Liver (tissue), 9 donors: ENCODE data around the gene SETD5. TPM values are rescaled to one million over a fixed set of nuclear protein-coding genes. Genes with fewer than 3 reads are reported as not detected.

Experiments used
- DNase-seq: peaks from one replicate; pipeline ENCODE4 v3.0.0-alpha.2; 2017; ENCODE audit warnings: low spot score
- H3K27ac ChIP-seq, 2 donors: one replicate each; pipeline ENCODE4 v1.7.0; 2013; ENCODE audit warnings: inconsistent platforms in 2 of 2, low read length in 2 of 2, control low read depth in 1 of 2, low read depth in 1 of 2, mild to moderate bottlenecking in 1 of 2
- H3K27me3 ChIP-seq, 4 donors: one replicate each; pipeline versions ENCODE4 v1.6.1 to v1.7.0; 2013; ENCODE audit warnings: low read length in 3 of 4, inconsistent platforms in 1 of 4, mild to moderate bottlenecking in 1 of 4, moderate library complexity in 1 of 4; ENCODE audit not compliant: control insufficient read depth in 4 of 4, insufficient read depth in 4 of 4
- H3K36me3 ChIP-seq, 4 donors: one replicate each; pipeline versions ENCODE4 v1.6.1 to v1.7.0; 2013; ENCODE audit warnings: low read length in 3 of 4, mild to moderate bottlenecking in 3 of 4, low read depth in 1 of 4, moderate library complexity in 1 of 4; ENCODE audit not compliant: control insufficient read depth in 4 of 4, insufficient read depth in 3 of 4
- H3K4me1 ChIP-seq, 4 donors: one replicate each; pipeline versions ENCODE4 v1.6.1 to v1.7.0; 2013; ENCODE audit warnings: low read length in 3 of 4, mild to moderate bottlenecking in 3 of 4, moderate library complexity in 1 of 4; ENCODE audit not compliant: control insufficient read depth in 4 of 4, insufficient read depth in 4 of 4
- H3K4me3 ChIP-seq, 3 donors: one replicate each; pipeline versions ENCODE4 v1.6.1 to v1.7.0; 2013; ENCODE audit warnings: low read length in 3 of 3, control low read depth in 1 of 3, low read depth in 1 of 3, mild to moderate bottlenecking in 1 of 3
- H3K9ac ChIP-seq, 2 donors: one replicate each; pipeline ENCODE4 v1.7.0; 2013; ENCODE audit warnings: low read length in 2 of 2, mild to moderate bottlenecking in 2 of 2, moderate library complexity in 2 of 2, control low read depth in 1 of 2, low read depth in 1 of 2
- H3K9me3 ChIP-seq, 4 donors: one replicate each; pipeline versions ENCODE4 v1.6.1 to v1.7.0; 2013; ENCODE audit warnings: low read length in 3 of 4; ENCODE audit not compliant: control insufficient read depth in 4 of 4
- ATF3 ChIP-seq: IDR thresholded peaks from 2 replicates; pipeline ENCODE4 v1.6.1; 2016; ENCODE audit warnings: antibody characterized with exemption
- CTCF ChIP-seq: fragments of 150-350 bp; IDR thresholded peaks from 2 replicates; pipeline ENCODE4 v1.5.1; 2017; ENCODE audit warnings: improper control_type of control experiment, low read depth, low read length; ENCODE audit not compliant: missing input control
- EGR1 ChIP-seq, 2 donors: IDR thresholded peaks; 2 replicates each; pipeline ENCODE4 v1.6.1; 2016 to 2018; ENCODE audit warnings: antibody characterized with exemption in 2 of 2, low read depth in 2 of 2
- FOXA1 ChIP-seq: IDR thresholded peaks from 2 replicates; pipeline ENCODE4 v1.6.1; 2016; ENCODE audit warnings: antibody characterized with exemption
- FOXA2 ChIP-seq: IDR thresholded peaks from 2 replicates; pipeline ENCODE4 v1.6.1; 2016; ENCODE audit warnings: antibody characterized with exemption
- GABPA ChIP-seq, 2 donors: IDR thresholded peaks in 1 of 2; conservative IDR thresholded peaks in 1 of 2; 2 replicates each; pipeline ENCODE4 v1.6.1; 2016; ENCODE audit warnings: antibody characterized with exemption in 2 of 2, mild to moderate bottlenecking in 1 of 2, moderate library complexity in 1 of 2
- HNF4A ChIP-seq, 2 donors: conservative IDR thresholded peaks; 2 replicates each; pipeline ENCODE4 v1.6.1; 2016; ENCODE audit warnings: antibody characterized with exemption in 2 of 2, mild to moderate bottlenecking in 2 of 2
- HNF4G ChIP-seq: IDR thresholded peaks from 2 replicates; pipeline ENCODE4 v1.6.1; 2016; ENCODE audit warnings: antibody characterized with exemption
- JUND ChIP-seq, 2 donors: IDR thresholded peaks; 2 replicates each; pipeline ENCODE4 v1.6.1; 2016; ENCODE audit warnings: antibody characterized with exemption in 2 of 2
- MAX ChIP-seq: IDR thresholded peaks from 2 replicates; pipeline ENCODE4 v1.6.1; 2016; ENCODE audit warnings: antibody characterized with exemption
- NR2F2 ChIP-seq: IDR thresholded peaks from 2 replicates; pipeline ENCODE4 v1.6.1; 2016; ENCODE audit warnings: antibody characterized with exemption
- RAD21 ChIP-seq, 2 donors: IDR thresholded peaks; 2 replicates each; pipeline ENCODE4 v1.6.1; 2016; ENCODE audit warnings: antibody characterized with exemption in 2 of 2, mild to moderate bottlenecking in 2 of 2
- REST ChIP-seq: IDR thresholded peaks from 2 replicates; pipeline ENCODE4 v1.6.1; 2016; ENCODE audit warnings: antibody characterized with exemption, mild to moderate bottlenecking
- RXRA ChIP-seq, 2 donors: IDR thresholded peaks; 2 replicates each; pipeline ENCODE4 v1.6.1; 2017 to 2018; ENCODE audit warnings: antibody characterized with exemption in 2 of 2, mild to moderate bottlenecking in 1 of 2
- SP1 ChIP-seq: IDR thresholded peaks from 2 replicates; pipeline ENCODE4 v1.6.1; 2018; ENCODE audit warnings: antibody characterized with exemption, mild to moderate bottlenecking
- TAF1 ChIP-seq: conservative IDR thresholded peaks from 2 replicates; pipeline ENCODE4 v1.6.1; 2016; ENCODE audit warnings: antibody characterized with exemption, mild to moderate bottlenecking
- YY1 ChIP-seq: IDR thresholded peaks from 2 replicates; pipeline ENCODE4 v1.6.1; 2016; ENCODE audit warnings: antibody characterized with exemption, mild to moderate bottlenecking
- ZBTB33 ChIP-seq: IDR thresholded peaks from 2 replicates; pipeline ENCODE4 v1.6.1; 2016; ENCODE audit warnings: antibody characterized with exemption
- WGBS: extraction: QIAGEN DNeasy Blood & Tissue Kit; methylation state at CpG from one replicate; pipeline ENCODE4 v1.1.7; 2013; 5-methylcytosine and 5-hydroxymethylcytosine counted together
- polyA plus RNA-seq, 2 donors: library from polyadenylated mRNA; stranded (reverse) in 1 of 2; unstranded in 1 of 2; fragments of 200-250 nt in 1 of 2; fragments of >200 nt in 1 of 2; fragmentation: Nextera tagmentation in 1 of 2; extraction: Ambion mirVana in 1 of 2; gene quantifications; one replicate each; pipeline versions ENCODE4 v1.2.1 to v1.2.3, GENCODE V29; 2013 to 2015
- total RNA-seq, 2 donors: library from RNA; depleted of rRNA; stranded (reverse); fragments of >200 nt; gene quantifications; one replicate each; pipeline ENCODE4 v1.2.3, GENCODE V29; 2014
- donor health status: healthy.
- donor health status: healthy.
- donor health status: healthy.
- donor health status: healthy.
- donor health status: healthy.

Gene SETD5
- total and polyA plus RNA-seq, 4 donors, result 17.9 to 76.6 (median 24.3) TPM

- 74% methylated on average over 2 of the region's 2 CpGs for WGBS
- Histone ChIP-seq H3K9me3 (no peaks in the 10 kb centered on the region), H3K4me1 (peaks cover 9 to 52% (median 46%) of the 10 kb centered on the region in 4 donors), H3K27ac (peak overlapping the region in 1 of 2 donors; percentile 36), H3K9ac (no peak overlapping the region), H3K36me3 (peaks cover 0 to 3% (median under 1%) of the 10 kb centered on the region in 4 donors), H3K4me3 (no peak overlapping the region), H3K27me3 (no peaks in the 10 kb centered on the region)
- no peak for TF ChIP-seq CTCF
- DNase-seq, result no peak
Observed at GRCh38 chr3:9420850-9421549, 23.6 kb downstream of the SETD5 start.

- peak; percentile 55 for DNase-seq
- TF ChIP-seq MAX (peak; percentile 68), HNF4A (conservative IDR thresholded peaks at IDR 0.05) (peak; percentile 87 to 90), REST (peak; percentile 85), RXRA (IDR thresholded peaks at IDR 0.05) (peak; percentile 61 to 77), FOXA1 (peak; percentile 86), SP1 (peak; percentile 83), ATF3 (peak; percentile 92), RAD21 (IDR thresholded peaks at IDR 0.05) (peak; percentile 73), GABPA (IDR thresholded peaks at IDR 0.05 in 1 of 2, conservative IDR thresholded peaks at IDR 0.05 in 1 of 2) (peak in 1 of 2 donors; percentile 73), HNF4G (peak; percentile 76), CTCF (peak; percentile 45), FOXA2 (peak; percentile 81), ZBTB33 (peak; percentile 58), JUND (IDR thresholded peaks at IDR 0.05) (peak; percentile 84 to 90), TAF1 (peak; percentile 95), EGR1 (IDR thresholded peaks at IDR 0.05; ENCODE audit: low read depth in 2 of 2) (peak in 1 of 2 donors; percentile 33), NR2F2 (peak; percentile 61), YY1 (peak; percentile 69)
- H3K4me1 ChIP-seq, result peaks cover 8 to 52% (median 45%) of the 10 kb centered on the region in 4 donors
- H3K36me3 ChIP-seq, result peaks cover 0 to 5% (median 3%) of the 10 kb centered on the region in 4 donors
- 6% methylated on average over 5 of the region's 5 CpGs for WGBS
- H3K27ac ChIP-seq, result peak overlapping the region; percentile 49 to 75
- H3K9me3 ChIP-seq, result no peaks in the 10 kb centered on the region
- H3K4me3 ChIP-seq, result peak overlapping the region in 1 of 3 donors; percentile 4
- H3K27me3 ChIP-seq, result no peaks in the 10 kb centered on the region
- H3K9ac ChIP-seq, result peak overlapping the region; percentile 56 to 85
Observed at GRCh38 chr3:9422712-9423424, 25.5 kb downstream of the SETD5 start.
